SK-N-SH treated with all-trans-retinoic acid at 6 μM for 48 hours (cell line): ENCODE data around the gene OTUB1.

Experiments
- BACH2 ChIP-seq: fragments of 250-450 bp; sonication (Bioruptor Pico); IDR thresholded peaks from 2 replicates; pipeline ENCODE4 v1.9.0; 2021; ENCODE audit warnings: mild to moderate bottlenecking, borderline replicate concordance
- ISL1 ChIP-seq: fragments of 250-450 bp; sonication (Bioruptor Pico); IDR thresholded peaks from 2 replicates; pipeline ENCODE4 v2.1.2; 2022; ENCODE audit warnings: mild to moderate bottlenecking, moderate library complexity
- OSR1 ChIP-seq: fragments of 250-450 bp; sonication (Bioruptor Pico); IDR thresholded peaks from 2 replicates; pipeline ENCODE4 v1.8.0; 2022; ENCODE audit warnings: moderate library complexity, mild to moderate bottlenecking, inconsistent platforms
- SNAI2 ChIP-seq: fragments of 250-450 bp; sonication (Bioruptor Pico); IDR thresholded peaks from 2 replicates; pipeline ENCODE4 v1.5.0; 2020; ENCODE audit warnings: mild to moderate bottlenecking, moderate library complexity
- ZC3H10 ChIP-seq: fragments of 250-450 bp; sonication (Bioruptor Pico); IDR thresholded peaks from 2 replicates; pipeline ENCODE4 v1.5.1; 2021; ENCODE audit warnings: mild to moderate bottlenecking, moderate library complexity
- ZFP3 ChIP-seq: fragments of 250-450 bp; sonication (Bioruptor Pico); IDR thresholded peaks from 2 replicates; pipeline ENCODE4 v1.5.0; 2020; ENCODE audit warnings: mild to moderate bottlenecking, moderate library complexity
- ZNF70 ChIP-seq: fragments of 450-650 bp; formaldehyde crosslinking; IDR thresholded peaks from 2 replicates; pipeline ENCODE4 v1.5.0; 2020; ENCODE audit warnings: mild to moderate bottlenecking, moderate library complexity
- TF ChIP-seq, protein P1 (sequence below): fragments of 250-450 bp; sonication (Bioruptor Pico); IDR thresholded peaks from 2 replicates; pipeline ENCODE4 v1.5.0; 2020; ENCODE audit warnings: mild to moderate bottlenecking, moderate library complexity

DNA sequence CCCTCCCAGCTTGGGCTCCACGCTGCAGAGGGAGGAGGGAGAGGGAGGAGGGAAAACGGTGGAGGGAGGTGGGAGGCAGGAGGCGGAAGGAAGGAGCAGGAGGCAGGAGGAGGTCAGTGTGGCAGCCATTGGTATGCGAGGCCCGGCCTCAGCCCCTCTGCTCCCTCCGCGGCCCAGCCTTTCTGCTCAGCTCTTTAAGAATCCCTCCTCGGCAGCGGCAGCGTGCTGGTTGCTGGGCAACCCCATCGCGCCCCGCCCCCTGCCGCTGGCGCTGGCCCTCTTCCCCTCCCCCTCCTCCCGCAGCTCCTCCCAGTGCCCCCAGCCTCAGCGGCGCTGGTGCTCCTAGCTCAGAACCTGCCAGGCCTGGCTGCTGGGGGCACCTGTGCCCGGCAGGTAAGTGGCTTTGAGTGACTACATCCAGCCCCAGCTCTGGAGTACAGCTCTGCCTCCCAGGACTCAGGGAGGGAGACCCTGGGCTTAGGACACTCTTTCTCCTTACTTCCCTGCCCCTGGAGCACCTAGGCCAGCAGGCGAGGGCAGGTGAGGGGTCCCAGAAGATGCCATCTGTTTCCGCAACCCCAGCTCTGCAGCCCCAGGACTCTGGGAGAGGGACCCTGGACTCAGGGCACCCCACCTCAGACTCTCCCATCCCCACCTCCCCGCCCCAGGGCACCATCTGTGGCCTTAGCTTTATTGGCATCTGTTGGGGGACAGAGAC, 42.3 kb downstream of the OTUB1 start:
- TF ChIP-seq ZNF70 (CRISPR knock-in tag) = no peak
- no peak for TF ChIP-seq ZFP3 (CRISPR knock-in tag)
- no peak for TF ChIP-seq ISL1 (CRISPR knock-in tag)
- no peak for TF ChIP-seq SNAI2 (CRISPR knock-in tag)
- TF ChIP-seq, protein P1, sequence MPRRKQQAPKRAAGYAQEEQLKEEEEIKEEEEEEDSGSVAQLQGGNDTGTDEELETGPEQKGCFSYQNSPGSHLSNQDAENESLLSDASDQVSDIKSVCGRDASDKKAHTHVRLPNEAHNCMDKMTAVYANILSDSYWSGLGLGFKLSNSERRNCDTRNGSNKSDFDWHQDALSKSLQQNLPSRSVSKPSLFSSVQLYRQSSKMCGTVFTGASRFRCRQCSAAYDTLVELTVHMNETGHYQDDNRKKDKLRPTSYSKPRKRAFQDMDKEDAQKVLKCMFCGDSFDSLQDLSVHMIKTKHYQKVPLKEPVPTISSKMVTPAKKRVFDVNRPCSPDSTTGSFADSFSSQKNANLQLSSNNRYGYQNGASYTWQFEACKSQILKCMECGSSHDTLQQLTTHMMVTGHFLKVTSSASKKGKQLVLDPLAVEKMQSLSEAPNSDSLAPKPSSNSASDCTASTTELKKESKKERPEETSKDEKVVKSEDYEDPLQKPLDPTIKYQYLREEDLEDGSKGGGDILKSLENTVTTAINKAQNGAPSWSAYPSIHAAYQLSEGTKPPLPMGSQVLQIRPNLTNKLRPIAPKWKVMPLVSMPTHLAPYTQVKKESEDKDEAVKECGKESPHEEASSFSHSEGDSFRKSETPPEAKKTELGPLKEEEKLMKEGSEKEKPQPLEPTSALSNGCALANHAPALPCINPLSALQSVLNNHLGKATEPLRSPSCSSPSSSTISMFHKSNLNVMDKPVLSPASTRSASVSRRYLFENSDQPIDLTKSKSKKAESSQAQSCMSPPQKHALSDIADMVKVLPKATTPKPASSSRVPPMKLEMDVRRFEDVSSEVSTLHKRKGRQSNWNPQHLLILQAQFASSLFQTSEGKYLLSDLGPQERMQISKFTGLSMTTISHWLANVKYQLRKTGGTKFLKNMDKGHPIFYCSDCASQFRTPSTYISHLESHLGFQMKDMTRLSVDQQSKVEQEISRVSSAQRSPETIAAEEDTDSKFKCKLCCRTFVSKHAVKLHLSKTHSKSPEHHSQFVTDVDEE = no peak
- TF ChIP-seq BACH2 (CRISPR knock-in tag) = no peak
- TF ChIP-seq ZC3H10 (CRISPR knock-in tag) = no peak
- TF ChIP-seq OSR1 (CRISPR knock-in tag) = no peak
